C4-2B (cell line): ENCODE results near the gene FGD2.

Experiments used
- CTCF ChIP-seq: fragments of 450-650 bp; conservative IDR thresholded peaks from 2 replicates; pipeline ENCODE4 v1.5.1; 2017; ENCODE audit warnings: mild to moderate bottlenecking
- ZFX ChIP-seq: fragments of 450-650 bp; IDR thresholded peaks from 2 replicates; pipeline ENCODE4 v1.6.1; 2017

- TF ChIP-seq CTCF (no peak), ZFX (no peak)
Measured at GRCh38 chr6:37058084-37058586, 52.7 kb downstream of the FGD2 start.
